ENCODE data around the gene ZNF418.

The ZNF418 gene

DNA sequence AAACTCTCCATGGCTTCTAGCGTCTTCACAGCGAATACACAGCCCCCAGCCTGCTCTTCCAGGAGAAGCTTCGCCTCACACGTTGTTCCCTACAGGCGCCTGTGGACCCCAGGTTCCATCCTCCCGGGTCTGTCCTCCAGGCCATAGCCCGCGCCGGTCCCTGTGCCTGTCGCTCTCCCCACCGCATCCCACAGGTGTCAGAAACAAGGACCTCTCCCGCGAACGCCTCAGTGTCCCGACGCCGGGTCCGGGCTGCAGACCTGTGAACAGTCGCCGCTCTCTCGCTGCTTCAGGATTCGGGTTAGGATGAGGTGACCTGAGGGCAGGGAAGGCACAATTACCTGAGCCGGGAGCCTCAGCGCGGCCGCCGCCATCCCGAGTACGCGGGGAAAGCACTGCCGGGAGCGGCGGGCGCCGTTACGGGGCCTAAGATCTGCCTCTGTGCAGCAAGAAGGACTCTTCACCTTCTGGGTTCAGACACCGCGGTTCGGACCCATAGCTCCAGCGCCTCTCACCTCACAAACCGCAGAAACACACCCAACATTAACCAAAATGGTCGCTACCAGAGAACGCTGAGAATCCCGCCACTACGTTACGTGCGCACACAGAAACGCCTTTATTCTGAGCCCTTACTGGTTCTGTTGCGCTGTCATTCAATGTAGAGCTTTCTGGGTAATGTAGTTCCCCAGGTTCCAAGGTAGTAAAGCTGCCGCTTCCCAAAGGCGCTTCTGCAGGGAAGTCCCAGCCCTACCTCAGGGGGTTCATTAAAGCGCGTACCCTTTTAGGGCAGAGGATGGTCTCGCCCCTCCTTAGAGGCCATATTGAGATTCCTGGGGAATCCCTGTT is at the start of gene ZNF418:
Gene ZNF418, minus strand, starts transcription at position 583 of the 846 bp plus-strand sequence. CDS start 1,580 bp downstream, outside the sequence.
- Mint-ChIP-seq H3K4me3 (peak within 1 kb of the TSS; percentile 96), H3K36me3 (peaks cover 49% of the 10 kb centered on the region), H3K4me1 (peaks cover 11% of the 10 kb centered on the region), H3K27me3 (no peaks in the 10 kb centered on the region), H3K27ac (peak within 1 kb of the TSS; percentile 94), H3K9me3 (peaks cover 11% of the 10 kb centered on the region)
- DNase-seq (ENCODE audit: low spot score in 2 of 2) (peak; percentile 51 to 57), ATAC-seq (ENCODE audit: low read depth) (peak; percentile 100)

DNA sequence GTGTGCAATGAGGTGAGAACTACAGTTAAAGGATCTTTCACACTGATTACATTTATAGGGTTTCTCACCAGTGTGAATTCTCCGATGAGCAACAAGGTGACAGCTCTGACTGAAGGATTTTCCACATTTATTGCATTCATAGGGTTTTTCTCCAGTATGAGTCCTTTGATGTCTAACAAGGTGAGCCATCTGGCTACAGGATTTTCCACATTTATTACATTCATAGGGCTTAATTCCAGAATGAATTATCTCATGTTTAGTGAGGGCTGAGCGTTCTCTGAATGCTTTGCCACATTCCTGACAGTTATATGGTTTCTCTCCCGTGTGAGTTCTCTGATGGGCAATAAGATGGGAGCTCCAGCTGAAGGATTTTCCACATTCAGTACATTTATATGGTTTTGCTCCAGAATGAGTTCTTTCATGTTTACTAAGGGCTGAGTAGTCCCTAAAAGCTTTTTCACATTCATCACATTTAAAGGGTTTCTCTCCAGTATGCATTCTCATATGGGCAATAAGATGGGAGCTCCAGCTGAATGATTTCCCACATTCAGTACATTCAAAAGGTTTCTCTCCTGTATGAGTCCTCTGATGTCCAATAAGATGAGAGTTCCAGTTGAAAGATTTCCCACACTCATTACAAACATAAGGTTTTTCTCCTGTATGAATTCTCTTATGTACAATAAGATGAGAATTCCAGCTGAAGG is 43.5 kb upstream of the ZNF418 start:
- DNase-seq (ENCODE audit: low spot score in 2 of 2) = no peak
- peaks cover 24% of the 10 kb centered on the region for H3K9me3 Mint-ChIP-seq
- peaks cover 70% of the 10 kb centered on the region for H3K36me3 Mint-ChIP-seq

DNA sequence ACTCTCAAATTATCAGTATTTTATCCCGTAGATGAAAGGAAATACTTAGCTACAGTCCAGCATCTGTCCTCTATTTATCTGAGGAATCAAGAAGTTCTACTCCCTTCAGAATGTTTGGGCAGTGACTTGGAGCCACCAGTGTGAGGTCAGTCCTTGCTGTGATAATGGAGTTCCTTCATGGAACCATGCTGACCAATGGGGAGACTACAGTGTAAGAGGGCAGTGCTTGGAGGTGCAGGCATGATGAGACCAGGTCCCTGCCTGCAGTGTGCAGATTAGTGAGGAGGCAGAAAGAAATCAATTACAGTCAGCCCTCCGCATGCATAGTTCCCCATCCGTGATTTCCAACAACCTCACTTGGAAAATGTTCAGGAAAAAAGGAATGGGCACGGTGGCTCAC is 39.2 kb upstream of the ZNF418 start, which contains the start of gene C19orf18:
Gene C19orf18, minus strand, starts transcription at position 101 of the 400 bp plus-strand sequence. CDS start 102 bp downstream, outside the sequence.
- Mint-ChIP-seq H3K27ac (no peak within 1 kb of the TSS), H3K36me3 (peaks cover 50% of the 10 kb centered on the region), H3K27me3 (no peaks in the 10 kb centered on the region), H3K9me3 (peaks cover 20% of the 10 kb centered on the region), H3K4me3 (no peak within 1 kb of the TSS), H3K4me1 (no peaks in the 10 kb centered on the region)
- ATAC-seq (ENCODE audit: low read depth) (no peak), DNase-seq (ENCODE audit: low spot score in 2 of 2) (no peak)

More for the DNA sequence above, 43.5 kb upstream of the ZNF418 start:
- no peaks in the 10 kb centered on the region for H3K4me1 Mint-ChIP-seq
- no peak overlapping the region for H3K27ac Mint-ChIP-seq
- no peak overlapping the region for H3K4me3 Mint-ChIP-seq
- no peak for ATAC-seq (ENCODE audit: low read depth)
- H3K27me3 Mint-ChIP-seq = no peaks in the 10 kb centered on the region

DNA sequence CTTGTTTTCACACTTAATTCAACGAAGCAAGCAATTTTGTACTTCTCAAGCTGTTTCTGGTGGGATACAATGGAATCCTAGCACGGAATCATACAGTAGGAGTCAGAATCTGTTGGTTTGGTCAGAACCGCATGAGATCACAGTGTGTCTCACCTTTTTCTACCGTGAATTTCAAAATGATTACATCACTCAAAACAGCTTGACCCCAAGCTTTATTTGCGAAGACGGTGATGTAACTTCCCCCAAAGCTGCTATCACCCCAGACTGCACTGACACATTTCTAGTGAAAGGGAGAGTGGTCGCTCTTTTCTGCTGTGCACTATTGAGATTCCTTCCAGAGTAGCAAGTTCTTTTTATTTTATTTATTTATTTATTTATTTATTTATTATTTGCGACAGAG is 29.6 kb upstream of the ZNF418 start:
- no peak overlapping the region for H3K4me3 Mint-ChIP-seq
- H3K4me1 Mint-ChIP-seq = no peaks in the 10 kb centered on the region
- DNase-seq (ENCODE audit: low spot score in 2 of 2) = no peak
- H3K27ac Mint-ChIP-seq = no peak overlapping the region
- H3K27me3 Mint-ChIP-seq = no peaks in the 10 kb centered on the region
- ATAC-seq (ENCODE audit: low read depth) = no peak
- peaks cover 14% of the 10 kb centered on the region for H3K9me3 Mint-ChIP-seq
- peaks cover 28% of the 10 kb centered on the region for H3K36me3 Mint-ChIP-seq

DNA sequence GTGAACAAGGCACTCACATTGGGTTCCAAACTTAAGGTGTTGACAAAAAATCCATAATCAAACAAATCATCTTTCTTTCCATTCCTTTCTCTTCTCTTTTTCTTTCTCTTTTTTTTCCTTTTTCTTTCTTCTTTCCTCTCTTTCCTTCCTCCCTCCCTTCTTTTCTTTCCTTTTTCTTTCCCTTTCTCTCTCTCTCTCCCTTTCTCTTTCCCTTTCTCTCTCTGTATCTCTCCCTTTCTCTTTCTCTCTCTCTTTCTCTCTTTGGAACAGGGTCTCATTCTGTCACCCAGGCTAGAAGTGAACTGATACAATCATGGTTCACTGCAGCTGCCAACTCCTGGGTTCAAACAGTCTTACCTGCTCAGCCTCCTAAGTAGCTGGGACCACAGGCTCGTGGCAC is 26.6 kb upstream of the ZNF418 start:
- Mint-ChIP-seq H3K4me3 (no peak overlapping the region), H3K36me3 (peaks cover 26% of the 10 kb centered on the region), H3K4me1 (no peaks in the 10 kb centered on the region), H3K9me3 (peaks cover 10% of the 10 kb centered on the region), H3K27me3 (no peaks in the 10 kb centered on the region), H3K27ac (no peak overlapping the region)
- no peak for ATAC-seq (ENCODE audit: low read depth)
- no peak for DNase-seq (ENCODE audit: low spot score in 2 of 2)

DNA sequence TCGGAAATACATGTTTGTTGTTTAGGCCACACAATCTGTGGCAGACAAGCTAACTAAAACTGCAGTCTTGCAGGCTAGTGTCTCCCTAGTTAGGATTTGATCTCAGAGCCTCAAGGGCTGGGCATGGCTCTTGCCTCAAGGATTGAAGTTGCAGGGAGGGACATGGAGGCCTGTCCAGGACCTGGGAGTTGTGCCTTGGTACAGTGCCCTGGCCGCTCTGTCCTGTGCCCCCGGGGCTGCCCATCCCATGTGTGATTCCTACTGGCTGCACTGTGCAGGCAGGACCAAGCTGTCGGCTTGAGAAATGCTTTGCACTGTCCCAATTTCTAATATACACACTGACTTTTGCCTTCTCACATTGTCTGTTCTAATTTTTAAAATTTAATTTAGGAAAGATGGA is 19.8 kb upstream of the ZNF418 start:
- Mint-ChIP-seq H3K27ac (no peak overlapping the region), H3K36me3 (peaks cover 15% of the 10 kb centered on the region), H3K9me3 (peaks cover 12% of the 10 kb centered on the region), H3K4me3 (no peak overlapping the region), H3K4me1 (no peaks in the 10 kb centered on the region), H3K27me3 (peaks cover 4% of the 10 kb centered on the region)
- DNase-seq (ENCODE audit: low spot score in 2 of 2) = no peak
- ATAC-seq (ENCODE audit: low read depth) = no peak

DNA sequence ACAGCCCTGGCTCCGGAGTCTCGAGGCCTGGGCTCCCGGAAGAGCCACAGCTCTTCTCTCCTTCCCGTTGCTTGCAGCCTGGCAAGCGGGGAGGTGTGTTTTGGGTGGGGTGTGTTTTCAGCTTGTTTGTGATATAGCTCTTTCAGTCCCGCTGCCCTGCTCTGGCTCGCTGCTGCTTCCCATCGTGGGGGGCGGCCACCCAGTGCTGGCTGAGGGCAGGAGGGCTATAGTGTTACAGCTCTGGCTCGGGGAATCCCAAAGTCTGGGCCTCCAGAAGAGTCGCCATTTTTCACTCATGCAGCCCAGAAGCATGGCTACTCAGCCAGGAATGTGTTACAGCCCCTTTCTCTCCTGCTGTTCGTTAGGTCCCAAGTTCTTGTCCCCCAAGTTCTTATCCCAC is 14.5 kb upstream of the ZNF418 start:
- no peak for ATAC-seq (ENCODE audit: low read depth)
- DNase-seq (ENCODE audit: low spot score in 2 of 2) = no peak
- peaks cover 15% of the 10 kb centered on the region for H3K36me3 Mint-ChIP-seq
- no peak overlapping the region for H3K4me3 Mint-ChIP-seq
- peaks cover 4% of the 10 kb centered on the region for H3K27me3 Mint-ChIP-seq
- H3K4me1 Mint-ChIP-seq = peaks cover 15% of the 10 kb centered on the region
- H3K9me3 Mint-ChIP-seq = peaks cover 16% of the 10 kb centered on the region
- H3K27ac Mint-ChIP-seq = no peak overlapping the region

DNA sequence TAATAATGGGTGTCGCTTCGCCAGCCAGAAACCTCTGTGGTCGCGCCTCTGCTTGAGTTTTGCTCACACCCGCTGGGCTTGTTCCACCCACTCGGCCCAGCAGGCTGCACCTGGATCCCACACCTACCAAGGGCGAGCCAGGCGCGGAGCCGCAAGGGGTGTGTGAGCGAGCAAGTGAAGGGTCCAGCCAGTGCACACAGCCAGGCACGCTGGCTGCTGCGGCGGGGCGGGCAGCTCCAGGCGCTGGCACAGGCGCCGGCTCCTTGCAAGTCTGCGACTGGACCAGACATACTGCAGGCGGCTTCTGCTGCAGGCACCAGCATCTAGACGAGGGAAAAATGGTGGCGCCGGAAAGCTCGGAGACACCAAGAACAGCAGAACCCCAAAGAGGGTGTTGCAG is 14.1 kb upstream of the ZNF418 start:
- H3K9me3 Mint-ChIP-seq = peaks cover 16% of the 10 kb centered on the region
- peaks cover 18% of the 10 kb centered on the region for H3K36me3 Mint-ChIP-seq
- no peak for ATAC-seq (ENCODE audit: low read depth)

DNA sequence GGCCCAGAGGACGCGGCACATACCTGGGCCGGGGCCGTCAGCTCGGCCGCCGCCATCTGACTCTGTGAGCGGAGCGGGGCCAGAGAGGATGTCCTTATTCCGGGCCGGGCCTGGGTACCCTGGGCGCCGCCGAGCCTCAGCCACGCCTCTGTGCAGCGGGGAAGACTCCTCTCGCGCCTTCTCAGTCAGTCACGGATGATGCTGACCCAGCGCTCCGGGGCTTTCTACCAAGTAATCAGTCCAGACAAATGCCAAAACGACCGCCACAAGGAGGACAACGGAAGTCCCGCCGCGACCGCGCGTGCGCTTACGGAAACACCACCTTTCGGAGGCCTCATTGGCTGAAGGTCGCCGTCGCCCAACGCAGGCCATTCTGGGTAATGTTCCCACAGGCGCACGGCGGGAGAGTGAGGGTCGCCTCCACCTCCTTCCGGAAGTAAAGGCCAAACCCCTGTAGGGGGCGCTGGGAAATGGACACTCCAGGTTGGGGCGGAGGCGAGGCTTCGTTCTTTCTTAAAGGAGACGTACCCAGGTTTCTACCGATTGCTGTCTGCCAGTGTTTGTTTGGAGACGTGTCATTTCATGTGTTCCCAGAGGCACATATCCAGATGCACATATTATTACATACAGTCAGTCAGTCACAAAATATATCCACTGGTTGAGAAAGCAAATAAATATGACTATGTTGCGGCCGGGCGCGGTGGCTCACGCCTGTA is 12.4 kb upstream of the ZNF418 start, which contains the start of gene ZNF256:
Gene ZNF256, minus strand, starts transcription at position 288 of the 716 bp plus-strand sequence. Its CDS starts 232 bp downstream, at position 56.
- DNase-seq (ENCODE audit: low spot score in 2 of 2) (peak; percentile 75 to 85), ATAC-seq (ENCODE audit: low read depth) (peak; percentile 95)
- H3K9me3 Mint-ChIP-seq = peaks cover 27% of the 10 kb centered on the region
- no peaks in the 10 kb centered on the region for H3K27me3 Mint-ChIP-seq
- H3K4me1 Mint-ChIP-seq = peaks cover 15% of the 10 kb centered on the region
- H3K36me3 Mint-ChIP-seq = peaks cover 35% of the 10 kb centered on the region
- peak within 1 kb of the TSS; percentile 97 for H3K4me3 Mint-ChIP-seq
- H3K27ac Mint-ChIP-seq = peak within 1 kb of the TSS; percentile 93

More for the DNA sequence above, 14.1 kb upstream of the ZNF418 start:
- Mint-ChIP-seq H3K4me1 (peaks cover 15% of the 10 kb centered on the region), H3K4me3 (no peak overlapping the region), H3K27ac (no peak overlapping the region), H3K27me3 (peaks cover 1% of the 10 kb centered on the region)
- no peak for DNase-seq (ENCODE audit: low spot score in 2 of 2)

DNA sequence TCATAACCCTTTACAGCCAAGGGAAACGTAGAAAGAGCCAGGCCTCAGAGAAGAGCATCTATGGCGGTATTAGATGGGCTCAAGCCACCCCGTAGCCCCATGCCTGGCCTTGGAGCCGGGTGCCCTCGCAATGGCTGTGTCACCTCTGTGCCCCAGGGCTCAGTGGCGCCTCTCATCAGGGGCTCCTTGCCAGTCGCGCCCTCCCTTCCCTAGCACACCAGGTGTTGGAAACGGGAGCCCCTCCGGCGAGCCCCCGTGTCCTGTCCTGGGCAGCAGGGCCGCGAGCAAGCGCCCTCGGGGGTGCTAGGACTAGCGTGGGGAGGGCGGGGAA is 11.9 kb upstream of the ZNF418 start:
- peak overlapping the region; percentile 93 for H3K27ac Mint-ChIP-seq
- no peaks in the 10 kb centered on the region for H3K27me3 Mint-ChIP-seq
- peaks cover 30% of the 10 kb centered on the region for H3K9me3 Mint-ChIP-seq
- peaks cover 40% of the 10 kb centered on the region for H3K36me3 Mint-ChIP-seq
- H3K4me3 Mint-ChIP-seq = peak overlapping the region; percentile 97
- DNase-seq (ENCODE audit: low spot score in 2 of 2) (peak in 1 of 2 donors; percentile 16), ATAC-seq (ENCODE audit: low read depth) (peak; percentile 2)
- peaks cover 15% of the 10 kb centered on the region for H3K4me1 Mint-ChIP-seq

DNA sequence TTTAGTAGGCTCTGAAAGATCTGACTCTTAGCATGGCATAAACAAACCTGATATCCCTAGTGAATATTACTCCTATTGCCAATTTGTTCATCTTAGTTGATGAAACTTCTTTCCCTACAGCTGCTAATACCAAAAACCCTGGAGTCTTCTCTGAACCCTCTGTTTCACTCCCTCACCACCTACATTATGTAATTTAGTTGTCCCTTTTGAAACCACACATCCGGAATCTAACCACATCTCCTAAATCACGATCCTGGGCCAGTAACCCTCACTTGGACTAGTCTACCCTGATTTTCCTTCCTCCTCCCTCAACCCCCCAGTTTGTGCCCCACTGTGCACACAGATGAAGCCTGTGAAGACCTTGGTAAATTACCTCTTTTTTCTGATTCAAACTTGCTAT is 11.1 kb upstream of the ZNF418 start:
- H3K27me3 Mint-ChIP-seq = no peaks in the 10 kb centered on the region
- DNase-seq (ENCODE audit: low spot score in 2 of 2) (no peak), ATAC-seq (ENCODE audit: low read depth) (no peak)
- peaks cover 30% of the 10 kb centered on the region for H3K9me3 Mint-ChIP-seq
- H3K27ac Mint-ChIP-seq = peak overlapping the region; percentile 3
- peaks cover 15% of the 10 kb centered on the region for H3K4me1 Mint-ChIP-seq
- H3K36me3 Mint-ChIP-seq = peaks cover 48% of the 10 kb centered on the region
- H3K4me3 Mint-ChIP-seq = peak overlapping the region; percentile 97

DNA sequence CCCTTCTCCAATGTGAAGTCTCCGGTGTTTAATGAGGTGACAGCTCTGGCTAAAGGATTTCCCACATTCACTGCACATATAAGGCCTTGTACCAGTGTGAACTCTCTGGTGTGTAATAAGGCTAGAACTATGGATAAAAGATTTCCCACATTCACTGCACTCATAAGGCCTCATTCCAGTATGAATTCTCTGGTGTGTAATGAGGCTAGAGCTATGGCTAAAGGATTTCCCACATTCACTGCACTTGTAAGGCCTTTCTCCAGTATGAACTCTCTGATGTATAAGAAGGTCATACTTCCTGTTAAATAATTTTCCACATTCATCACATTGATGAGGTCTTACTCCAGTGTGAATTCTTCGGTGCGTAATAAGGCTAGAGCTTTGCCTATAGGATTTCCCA is 6.4 kb upstream of the ZNF418 start:
- Mint-ChIP-seq H3K4me3 (no peak overlapping the region), H3K27me3 (no peaks in the 10 kb centered on the region), H3K36me3 (peaks cover 66% of the 10 kb centered on the region), H3K9me3 (peaks cover 34% of the 10 kb centered on the region), H3K4me1 (peaks cover 10% of the 10 kb centered on the region), H3K27ac (no peak overlapping the region)
- no peak for ATAC-seq (ENCODE audit: low read depth)
- DNase-seq (ENCODE audit: low spot score in 2 of 2) = no peak

DNA sequence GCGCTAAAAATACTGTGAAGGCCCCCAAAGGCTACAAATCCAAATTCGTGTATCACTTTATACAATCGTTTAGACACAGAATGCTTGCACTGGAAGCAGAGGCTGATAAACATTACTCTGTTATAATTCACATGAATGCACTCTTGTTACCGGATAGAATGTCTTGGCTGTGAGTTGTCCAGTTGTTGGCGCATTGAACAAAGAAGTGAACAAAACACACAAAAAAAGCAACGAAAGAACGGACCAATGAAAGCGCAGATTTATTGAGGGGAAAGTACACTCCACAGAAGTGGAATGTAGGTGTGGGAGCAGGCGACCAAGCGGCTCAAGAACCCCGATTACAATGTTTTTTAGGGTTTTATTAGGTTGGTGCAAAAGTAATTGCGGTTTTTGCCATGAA is 529 bp upstream of the ZNF418 start:
- peaks cover 47% of the 10 kb centered on the region for H3K36me3 Mint-ChIP-seq
- no peak overlapping the region for H3K4me3 Mint-ChIP-seq
- H3K27ac Mint-ChIP-seq = no peak overlapping the region
- no peaks in the 10 kb centered on the region for H3K27me3 Mint-ChIP-seq
- peaks cover 11% of the 10 kb centered on the region for H3K4me1 Mint-ChIP-seq
- peaks cover 12% of the 10 kb centered on the region for H3K9me3 Mint-ChIP-seq
- DNase-seq (ENCODE audit: low spot score in 2 of 2) (no peak), ATAC-seq (ENCODE audit: low read depth) (no peak)

DNA sequence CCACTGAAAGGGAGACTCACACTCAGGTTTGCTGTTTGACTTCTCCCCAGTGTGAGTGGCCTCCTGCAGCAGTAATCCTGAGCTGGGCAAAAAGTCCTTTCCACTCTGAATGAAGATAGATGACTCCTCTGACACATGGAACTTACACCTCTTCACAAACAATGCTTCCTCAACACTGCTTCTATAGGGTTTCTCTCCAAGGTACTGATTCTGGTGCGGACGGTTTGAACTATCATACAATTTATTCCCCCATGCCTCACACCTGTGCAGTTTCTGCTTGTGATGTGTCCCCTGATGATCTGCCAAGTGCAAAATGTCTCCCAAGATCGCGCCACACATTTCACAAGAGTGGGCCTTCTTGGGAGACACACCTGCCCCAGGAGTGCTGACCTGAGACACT is 7.6 kb downstream of the ZNF418 start:
- H3K27me3 Mint-ChIP-seq = no peaks in the 10 kb centered on the region
- ATAC-seq (ENCODE audit: low read depth) = no peak
- peaks cover 54% of the 10 kb centered on the region for H3K36me3 Mint-ChIP-seq
- peaks cover 13% of the 10 kb centered on the region for H3K9me3 Mint-ChIP-seq
- H3K4me3 Mint-ChIP-seq = no peak overlapping the region
- no peak overlapping the region for H3K27ac Mint-ChIP-seq
- H3K4me1 Mint-ChIP-seq = no peaks in the 10 kb centered on the region
- no peak for DNase-seq (ENCODE audit: low spot score in 2 of 2)

Data from memory B cell (primary cell).